CD14-positive monocyte (primary cell): ENCODE measurements around the gene ACP5. TPM values are rescaled to one million over a fixed set of nuclear protein-coding genes. Genes with fewer than 3 reads are reported as not detected.

Experiments used
- DNase-seq, 3 donors: peaks; one replicate each; pipeline ENCODE4 v3.0.0-alpha.2; 2011 to 2022
- H2AFZ ChIP-seq: 2 replicates; pipeline ENCODE4 v1.6.0; 2012; ENCODE audit warnings: mild to moderate bottlenecking, low read depth, low read length, inconsistent platforms; ENCODE audit not compliant: insufficient read depth, poor library complexity, severe bottlenecking
- H3K27ac ChIP-seq, 2 donors: 1 replicate in 1 of 2; 2 replicates in 1 of 2; pipeline ENCODE4 v1.5.1; 2012 to 2013; ENCODE audit warnings: low read length in 2 of 2, control low read depth in 1 of 2, inconsistent platforms in 1 of 2, low read depth in 1 of 2, mild to moderate bottlenecking in 1 of 2
- H3K27me3 ChIP-seq, 2 donors: one replicate each; pipeline versions ENCODE4 v1.6.0 to v1.6.1; 2011 to 2013; ENCODE audit warnings: low read length in 2 of 2; ENCODE audit not compliant: control insufficient read depth in 2 of 2, insufficient read depth in 2 of 2
- H3K36me3 ChIP-seq, 2 donors: replicated peaks in 1 of 2; 1 replicate in 1 of 2; 2 replicates in 1 of 2; pipeline versions ENCODE4 v1.5.1 to v1.6.1; 2012 to 2013; ENCODE audit warnings: low read length in 2 of 2, control low read depth in 1 of 2, inconsistent platforms in 1 of 2, mild to moderate bottlenecking in 1 of 2; ENCODE audit not compliant: insufficient read depth in 2 of 2, control insufficient read depth in 1 of 2
- H3K4me1 ChIP-seq, 2 donors: 1 replicate in 1 of 2; 2 replicates in 1 of 2; pipeline versions ENCODE4 v1.5.1 to v1.6.1; 2012 to 2013; ENCODE audit warnings: low read length in 2 of 2, control low read depth in 1 of 2, inconsistent platforms in 1 of 2, mild to moderate bottlenecking in 1 of 2, moderate library complexity in 1 of 2; ENCODE audit not compliant: insufficient read depth in 2 of 2, control insufficient read depth in 1 of 2
- H3K4me2 ChIP-seq: replicated peaks from 2 replicates; pipeline ENCODE3; 2012; ENCODE audit warnings: low read length, moderate library complexity, mild to moderate bottlenecking; ENCODE audit not compliant: poor library complexity, severe bottlenecking; ENCODE audit errors: extremely low read depth
- H3K4me3 ChIP-seq, 3 experiments: fragments of 200-600 bp in 1 of 3; sonication (generic) in 1 of 3; replicated peaks in 1 of 3; 1 replicate in 2 of 3; 2 replicates in 1 of 3; pipeline ENCODE4 v1.5.1; 2011 to 2013; ENCODE audit warnings: low read length in 3 of 3, mild to moderate bottlenecking in 3 of 3, control low read depth in 2 of 3, low read depth in 2 of 3, inconsistent platforms in 1 of 3, moderate library complexity in 1 of 3
- H3K79me2 ChIP-seq: 2 replicates; pipeline ENCODE4 v1.6.0; 2012; ENCODE audit warnings: mild to moderate bottlenecking, control low read depth, inconsistent platforms, low read length, moderate library complexity; ENCODE audit not compliant: insufficient read depth
- H3K9ac ChIP-seq: 2 replicates; pipeline ENCODE4 v1.6.0; 2017; ENCODE audit warnings: low read length, mild to moderate bottlenecking; ENCODE audit not compliant: insufficient read depth, poor library complexity, severe bottlenecking
- H3K9me3 ChIP-seq, 2 donors: replicated peaks in 1 of 2; 1 replicate in 1 of 2; 2 replicates in 1 of 2; pipeline versions ENCODE4 v1.5.1 to v1.6.1; 2012 to 2013; ENCODE audit warnings: low read length in 2 of 2, control low read depth in 1 of 2; ENCODE audit not compliant: control insufficient read depth in 1 of 2, insufficient read depth in 1 of 2
- H4K20me1 ChIP-seq: 2 replicates; pipeline ENCODE4 v1.6.0; 2012; ENCODE audit warnings: mild to moderate bottlenecking, low read length, control low read depth, moderate library complexity; ENCODE audit not compliant: insufficient read depth
- H3K27ac Mint-ChIP-seq, 7 donors: one replicate each; pipeline ENCODE4 v1.8.0; 2020; ENCODE audit warnings: mild to moderate bottlenecking in 7 of 7, mixed read lengths in 7 of 7, moderate library complexity in 6 of 7, inconsistent platforms in 2 of 7
- H3K27me3 Mint-ChIP-seq, 3 donors: one replicate each; pipeline ENCODE4 v1.8.0; 2021 to 2022; ENCODE audit warnings: low read depth in 3 of 3, mild to moderate bottlenecking in 3 of 3, mixed read lengths in 3 of 3, moderate library complexity in 3 of 3, inconsistent platforms in 1 of 3
- H3K36me3 Mint-ChIP-seq, 2 donors: one replicate each; pipeline ENCODE4 v1.8.0; 2020; ENCODE audit warnings: mixed read lengths in 2 of 2, inconsistent platforms in 1 of 2, mild to moderate bottlenecking in 1 of 2
- H3K4me1 Mint-ChIP-seq: one replicate; pipeline ENCODE4 v1.8.0; 2020; ENCODE audit warnings: mild to moderate bottlenecking, mixed read lengths
- H3K4me3 Mint-ChIP-seq, 2 donors: one replicate each; pipeline ENCODE4 v1.8.0; 2020; ENCODE audit warnings: mild to moderate bottlenecking in 2 of 2, mixed read lengths in 2 of 2, moderate library complexity in 1 of 2
- H3K9me3 Mint-ChIP-seq, 7 donors: one replicate each; pipeline ENCODE4 v1.8.0; 2020 to 2022; ENCODE audit warnings: mixed read lengths in 7 of 7, mild to moderate bottlenecking in 6 of 7, moderate library complexity in 6 of 7, inconsistent platforms in 2 of 7
- WGBS: methylation state at CpG from one replicate; pipeline ENCODE4 v1.1.5; 2013; ENCODE audit warnings: missing lambda C conversion rate; ENCODE audit not compliant: insufficient coverage; 5-methylcytosine and 5-hydroxymethylcytosine counted together
- intact Hi-C, 2 donors: fragments of 100-400 bp; cut with micrococcal nuclease; formaldehyde crosslinking; loops; one replicate each; pipeline versions ENCODE4 v1.15.0 to v1.15.1; 2023
- polyA plus RNA-seq, 3 donors: library from polyadenylated mRNA; depleted of rRNA in 1 of 3; unstranded in 2 of 3; stranded (reverse) in 1 of 3; fragments of 300-500 nt in 2 of 3; fragments of >200 nt in 1 of 3; fragmentation: Illumina TruSeq in 2 of 3; gene quantifications; 1 replicate in 2 of 3; 2 replicates in 1 of 3; pipeline ENCODE4 v1.2.3, GENCODE V29; 2012 to 2021
- TF ChIP-seq, protein P1 (sequence below): fragments of 200-600 bp; IDR thresholded peaks from one replicate; pipeline ENCODE4 v1.8.0; 2022; ENCODE audit warnings: antibody characterized with exemption, mild to moderate bottlenecking

The ACP5 gene
- polyA plus RNA-seq, 3 donors: 20.1 to 58.2 (median 31.2) TPM

GRCh38 chr19:11539495-11540365 is 37.7 kb downstream of the ACP5 start:
- Mint-ChIP-seq H3K4me3 (peak overlapping the region in 1 of 2 donors; percentile 87), H3K27me3 (peaks cover 30 to 49% (median 38%) of the 10 kb centered on the region in 3 donors), H3K4me1 (peaks cover 11% of the 10 kb centered on the region), H3K27ac (no peak overlapping the region), H3K9me3 (peaks cover under 1 to 5% (median 3%) of the 10 kb centered on the region in 7 donors), H3K36me3 (peaks cover 0 to 5% of the 10 kb centered on the region in 2 donors)
- TF ChIP-seq, protein P1, sequence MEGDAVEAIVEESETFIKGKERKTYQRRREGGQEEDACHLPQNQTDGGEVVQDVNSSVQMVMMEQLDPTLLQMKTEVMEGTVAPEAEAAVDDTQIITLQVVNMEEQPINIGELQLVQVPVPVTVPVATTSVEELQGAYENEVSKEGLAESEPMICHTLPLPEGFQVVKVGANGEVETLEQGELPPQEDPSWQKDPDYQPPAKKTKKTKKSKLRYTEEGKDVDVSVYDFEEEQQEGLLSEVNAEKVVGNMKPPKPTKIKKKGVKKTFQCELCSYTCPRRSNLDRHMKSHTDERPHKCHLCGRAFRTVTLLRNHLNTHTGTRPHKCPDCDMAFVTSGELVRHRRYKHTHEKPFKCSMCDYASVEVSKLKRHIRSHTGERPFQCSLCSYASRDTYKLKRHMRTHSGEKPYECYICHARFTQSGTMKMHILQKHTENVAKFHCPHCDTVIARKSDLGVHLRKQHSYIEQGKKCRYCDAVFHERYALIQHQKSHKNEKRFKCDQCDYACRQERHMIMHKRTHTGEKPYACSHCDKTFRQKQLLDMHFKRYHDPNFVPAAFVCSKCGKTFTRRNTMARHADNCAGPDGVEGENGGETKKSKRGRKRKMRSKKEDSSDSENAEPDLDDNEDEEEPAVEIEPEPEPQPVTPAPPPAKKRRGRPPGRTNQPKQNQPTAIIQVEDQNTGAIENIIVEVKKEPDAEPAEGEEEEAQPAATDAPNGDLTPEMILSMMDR: no peak
- Histone ChIP-seq H4K20me1 (no peaks in the 10 kb centered on the region), H2AFZ (no peak overlapping the region), H3K4me2 (no peak overlapping the region), H3K36me3 (no peaks in the 10 kb centered on the region), H3K9ac (no peak overlapping the region), H3K4me1 (peaks cover 11 to 15% of the 10 kb centered on the region in 2 donors), H3K9me3 (no peaks in the 10 kb centered on the region), H3K4me3 (no peak overlapping the region), H3K27me3 (peaks cover 12 to 36% of the 10 kb centered on the region in 2 donors), H3K79me2 (no peaks in the 10 kb centered on the region), H3K27ac (no peak overlapping the region)
- WGBS: 11% methylated on average over 5 of the region's 36 CpGs
- DNase-seq: no peak
- intact Hi-C loops: no loop called here

GRCh38 chr19:11538232-11539036 is 39.0 kb downstream of the ACP5 start, which contains the start of gene CNN1:
TSS of gene CNN1 (plus strand) at chr19:11538851. CDS start at chr19:11538928, 77 bp downstream.
- H3K27me3 Mint-ChIP-seq: peaks cover 30 to 44% (median 33%) of the 10 kb centered on the region in 3 donors
- no peak within 1 kb of the TSS for H3K9ac ChIP-seq
- H4K20me1 ChIP-seq: no peaks in the 10 kb centered on the region
- H3K4me3 Mint-ChIP-seq: peak within 1 kb of the TSS in 1 of 2 donors; percentile 87
- no peak within 1 kb of the TSS for H3K4me3 ChIP-seq
- H3K9me3 ChIP-seq: peaks cover 0 to 4% of the 10 kb centered on the region in 2 donors
- H3K36me3 Mint-ChIP-seq: peaks cover 0 to 5% of the 10 kb centered on the region in 2 donors
- no peak within 1 kb of the TSS for H3K4me2 ChIP-seq
- intact Hi-C loops: no loop called here
- WGBS: 16% methylated on average over 16 of the region's 21 CpGs
- TF ChIP-seq, protein P1: no peak
- H3K27ac Mint-ChIP-seq: no peak within 1 kb of the TSS
- H3K36me3 ChIP-seq: no peaks in the 10 kb centered on the region
- no peak within 1 kb of the TSS for H3K27ac ChIP-seq
- H3K79me2 ChIP-seq: no peaks in the 10 kb centered on the region
- H3K27me3 ChIP-seq: peaks cover 12 to 36% of the 10 kb centered on the region in 2 donors
- DNase-seq: no peak
- H3K4me1 ChIP-seq: peaks cover 17 to 22% of the 10 kb centered on the region in 2 donors
- H3K4me1 Mint-ChIP-seq: peaks cover 21% of the 10 kb centered on the region
- H3K9me3 Mint-ChIP-seq: peaks cover 6 to 13% (median 8%) of the 10 kb centered on the region in 7 donors
- H2AFZ ChIP-seq: no peak within 1 kb of the TSS
